ENCODE measurements around the gene ANK2. TPM values are rescaled to one million over a fixed set of nuclear protein-coding genes. Genes with fewer than 3 reads are reported as not detected.

Gene ANK2
- polyA plus RNA-seq, 1 donor (not counting 4 experiments of a cell fraction or from before 2014, with no cell fraction given): 0.22 TPM

GRCh38 chr4:113131136-113131535 lies 81.7 kb downstream of the ANK2 start:
- Histone ChIP-seq H3K4me1 (ENCODE audit: control insufficient read depth, extremely low read depth, insufficient read depth, low read length) (no peaks in the 10 kb centered on the region), H3K27me3 (ENCODE audit: control insufficient read depth, extremely low read depth, insufficient read depth, low read length) (no peaks in the 10 kb centered on the region), H3K27ac (ENCODE audit: control insufficient read depth, insufficient read depth, low read length) (no peak overlapping the region), H3K9me1 (ENCODE audit: control insufficient read depth, extremely low read depth, insufficient read depth, low read length) (no peaks in the 10 kb centered on the region), H3K4me3 (ENCODE audit: control insufficient read depth in 2 of 3, extremely low read depth in 1 of 3, insufficient read depth in 2 of 3, low read depth in 1 of 3, low read length in 3 of 3) (no peak overlapping the region), H3K36me3 (ENCODE audit: control insufficient read depth in 2 of 2, extremely low read depth in 1 of 2, insufficient read depth in 2 of 2, low read length in 2 of 2) (no peaks in the 10 kb centered on the region), H3K79me2 (ENCODE audit: control insufficient read depth, insufficient read depth, low read length) (no peaks in the 10 kb centered on the region), H2AFZ (ENCODE audit: control insufficient read depth, low read length) (no peak overlapping the region), H3K4me2 (ENCODE audit: control insufficient read depth, extremely low read depth, insufficient read depth, low read depth, low read length) (no peak overlapping the region), H3K9ac (ENCODE audit: control insufficient read depth, extremely low read depth, insufficient read depth, low read length) (no peak overlapping the region), H3K9me3 (ENCODE audit: control insufficient read depth, low read depth, low read length) (no peaks in the 10 kb centered on the region), H4K20me1 (ENCODE audit: control insufficient read depth, extremely low read depth, insufficient read depth, low read length) (no peaks in the 10 kb centered on the region)
- dilution Hi-C loops (cut with MboI; ENCODE audit: extremely low pct_ligation_motif_present, low sequenced_read_pairs): no loop called here
- no peak for FAIRE-seq
- DNase-seq (ENCODE audit: low read depth, low spot score): no peak
- TF ChIP-seq CTCF (optimal IDR thresholded peaks at IDR 0.05 in 1 of 3, IDR thresholded peaks at IDR 0.05 in 1 of 3, conservative IDR thresholded peaks at IDR 0.05 in 1 of 3; ENCODE audit: extremely low read depth in 1 of 3, insufficient read depth in 2 of 3, low read length in 3 of 3): no peak
- no peak for TF ChIP-seq EZH2 (IDR thresholded peaks at IDR 0.05; ENCODE audit: low read length)

- FAIRE-seq (no peak), DNase-seq (ENCODE audit: low read depth, low spot score) (no peak)
- H3K4me1 ChIP-seq (ENCODE audit: control insufficient read depth, extremely low read depth, insufficient read depth, low read length): no peaks in the 10 kb centered on the region
- no peak overlapping the region for H3K4me2 ChIP-seq (ENCODE audit: control insufficient read depth, extremely low read depth, insufficient read depth, low read depth, low read length)
- no peaks in the 10 kb centered on the region for H3K9me1 ChIP-seq (ENCODE audit: control insufficient read depth, extremely low read depth, insufficient read depth, low read length)
- no peaks in the 10 kb centered on the region for H3K27me3 ChIP-seq (ENCODE audit: control insufficient read depth, extremely low read depth, insufficient read depth, low read length)
- no peak overlapping the region for H3K27ac ChIP-seq (ENCODE audit: control insufficient read depth, insufficient read depth, low read length)
- no peak overlapping the region for H2AFZ ChIP-seq (ENCODE audit: control insufficient read depth, low read length)
- no peak overlapping the region for H3K9ac ChIP-seq (ENCODE audit: control insufficient read depth, extremely low read depth, insufficient read depth, low read length)
- H4K20me1 ChIP-seq (ENCODE audit: control insufficient read depth, extremely low read depth, insufficient read depth, low read length): no peaks in the 10 kb centered on the region
- H3K36me3 ChIP-seq (ENCODE audit: control insufficient read depth in 2 of 2, extremely low read depth in 1 of 2, insufficient read depth in 2 of 2, low read length in 2 of 2): no peaks in the 10 kb centered on the region
- TF ChIP-seq EZH2 (IDR thresholded peaks at IDR 0.05; ENCODE audit: low read length) (no peak), CTCF (optimal IDR thresholded peaks at IDR 0.05 in 1 of 3, IDR thresholded peaks at IDR 0.05 in 1 of 3, conservative IDR thresholded peaks at IDR 0.05 in 1 of 3; ENCODE audit: extremely low read depth in 1 of 3, insufficient read depth in 2 of 3, low read length in 3 of 3) (no peak)
- H3K9me3 ChIP-seq (ENCODE audit: control insufficient read depth, low read depth, low read length): no peaks in the 10 kb centered on the region
- dilution Hi-C loops (cut with MboI; ENCODE audit: extremely low pct_ligation_motif_present, low sequenced_read_pairs): no loop called here
- H3K79me2 ChIP-seq (ENCODE audit: control insufficient read depth, insufficient read depth, low read length): no peaks in the 10 kb centered on the region
- H3K4me3 ChIP-seq (ENCODE audit: control insufficient read depth in 2 of 3, extremely low read depth in 1 of 3, insufficient read depth in 2 of 3, low read depth in 1 of 3, low read length in 3 of 3): no peak overlapping the region
These were observed 82.2 kb downstream of the ANK2 start for GRCh38 chr4:113131621-113132020.
